Neural cell (in vitro differentiated cells): ENCODE measurements around the gene C19orf44. TPM values are rescaled to one million over a fixed set of nuclear protein-coding genes. Genes with fewer than 3 reads are reported as not detected.

ENCODE experiments used
- H2AFZ ChIP-seq: fragments of 200-600, 300-800 bp; sonication (generic), shearing (Covaris generic); 2 replicates; pipeline ENCODE4 v1.6.0; 2014; ENCODE audit warnings: low read depth, mild to moderate bottlenecking, antibody characterized with exemption, low read length, moderate library complexity
- H3F3A ChIP-seq: fragments of 200-600 bp; shearing (Covaris generic); 2 replicates; pipeline ENCODE4 v1.6.1; 2016; ENCODE audit warnings: mild to moderate bottlenecking, moderate library complexity, mixed read lengths, antibody characterized with exemption, low read length; ENCODE audit not compliant: insufficient read depth, poor library complexity, severe bottlenecking
- H3K27ac ChIP-seq: fragments of 200-600, 300-800 bp; sonication (generic), shearing (Covaris generic); 2 replicates; pipeline ENCODE4 v1.5.1; 2014; ENCODE audit warnings: mild to moderate bottlenecking, low read length, moderate library complexity
- H3K27me3 ChIP-seq: fragments of 300-800, 200-600 bp; sonication (generic), shearing (Covaris generic); 2 replicates; pipeline ENCODE4 v1.6.0; 2014; ENCODE audit warnings: mild to moderate bottlenecking, low read depth, low read length, moderate library complexity; ENCODE audit not compliant: insufficient read depth
- H3K36me3 ChIP-seq: fragments of 300-800, 200-600 bp; sonication (generic), shearing (Covaris generic); 2 replicates; pipeline ENCODE4 v1.5.1; 2014; ENCODE audit warnings: mild to moderate bottlenecking, antibody characterized with exemption, low read length, moderate library complexity; ENCODE audit not compliant: insufficient read depth
- H3K4me2 ChIP-seq: fragments of 300-800, 200-600 bp; sonication (generic), shearing (Covaris generic); 2 replicates; pipeline ENCODE4 v1.6.0; 2014; ENCODE audit warnings: mild to moderate bottlenecking, low read length
- H3K4me3 ChIP-seq: fragments of 300-800, 200-600 bp; sonication (generic), shearing (Covaris generic); 2 replicates; pipeline ENCODE4 v1.5.1; 2014; ENCODE audit warnings: mild to moderate bottlenecking, low read length, moderate library complexity
- H3K79me2 ChIP-seq: fragments of 200-600 bp; shearing (Covaris generic); replicated peaks from 2 replicates; pipeline ENCODE4 v1.6.0; 2014; ENCODE audit warnings: mild to moderate bottlenecking, low read length, moderate library complexity; ENCODE audit not compliant: insufficient read depth
- H3K9ac ChIP-seq: fragments of 300-800, 200-600 bp; sonication (generic), shearing (Covaris generic); 2 replicates; pipeline ENCODE4 v1.6.1; 2016; ENCODE audit warnings: mild to moderate bottlenecking, low read length, mixed read lengths
- H3K9me2 ChIP-seq: fragments of 200-600 bp; shearing (Covaris generic); 2 replicates; pipeline ENCODE4 v1.6.1; 2016; ENCODE audit warnings: mild to moderate bottlenecking, low read length, mixed read lengths; ENCODE audit not compliant: insufficient read depth
- H3K9me3 ChIP-seq: fragments of 200-600, 300-800 bp; sonication (generic), shearing (Covaris generic); 2 replicates; pipeline ENCODE4 v1.6.1; 2016; ENCODE audit warnings: mild to moderate bottlenecking, mixed run types, low read length, moderate library complexity, mixed read lengths
- H4K20me1 ChIP-seq: fragments of 200-600 bp; shearing (Covaris generic); 2 replicates; pipeline ENCODE4 v1.6.1; 2016; ENCODE audit warnings: mild to moderate bottlenecking, mixed run types; ENCODE audit not compliant: insufficient read depth
- EP300 ChIP-seq: fragments of 450-650 bp; conservative IDR thresholded peaks from 2 replicates; pipeline ENCODE4 v1.6.1; 2014; ENCODE audit warnings: antibody characterized with exemption, mild to moderate bottlenecking, moderate library complexity; ENCODE audit not compliant: poor library complexity, severe bottlenecking
- EZH2 ChIP-seq: fragments of 200-600, 300-800 bp; shearing (Covaris generic), sonication (generic); IDR thresholded peaks from 2 replicates; pipeline ENCODE4 v1.6.1; 2014; ENCODE audit warnings: antibody characterized with exemption, low read length, borderline replicate concordance, mild to moderate bottlenecking; ENCODE audit not compliant: insufficient read depth, poor library complexity, severe bottlenecking
- MXI1 ChIP-seq: fragments of 450-650 bp; conservative IDR thresholded peaks from 2 replicates; pipeline ENCODE4 v1.6.1; 2014; ENCODE audit warnings: antibody characterized with exemption, mild to moderate bottlenecking; ENCODE audit not compliant: poor library complexity, severe bottlenecking
- POLR2AphosphoS5 ChIP-seq: IDR thresholded peaks from 2 replicates; pipeline ENCODE4 v1.6.1; 2012
- RAD21 ChIP-seq: fragments of 450-650 bp; conservative IDR thresholded peaks from 2 replicates; pipeline ENCODE4 v1.6.1; 2014; ENCODE audit warnings: antibody characterized with exemption, mild to moderate bottlenecking, moderate library complexity
- REST ChIP-seq: IDR thresholded peaks from 2 replicates; pipeline ENCODE4 v1.6.1; 2012; ENCODE audit warnings: borderline replicate concordance
- SMC3 ChIP-seq: fragments of 450-650 bp; conservative IDR thresholded peaks from 2 replicates; pipeline ENCODE4 v1.6.1; 2014; ENCODE audit warnings: antibody characterized with exemption, mild to moderate bottlenecking, moderate library complexity; ENCODE audit not compliant: poor library complexity
- TAF1 ChIP-seq: IDR thresholded peaks from 2 replicates; pipeline ENCODE4 v1.6.1; 2012; ENCODE audit warnings: low read depth
- polyA plus RNA-seq: library from polyadenylated mRNA; depleted of rRNA; stranded (reverse); fragments of >200 nt; gene quantifications from 2 replicates; pipeline ENCODE4 v1.2.3, GENCODE V29; 2014
- TF ChIP-seq, protein P1 (sequence below): fragments of 450-650 bp; IDR thresholded peaks from 2 replicates; pipeline ENCODE4 v1.5.1; 2014; ENCODE audit warnings: antibody characterized with exemption, mild to moderate bottlenecking, moderate library complexity; ENCODE audit not compliant: poor library complexity, severe bottlenecking

Gene C19orf44
- polyA plus RNA-seq, 1 donor from 2014 or later = 9.9 TPM

DNA sequence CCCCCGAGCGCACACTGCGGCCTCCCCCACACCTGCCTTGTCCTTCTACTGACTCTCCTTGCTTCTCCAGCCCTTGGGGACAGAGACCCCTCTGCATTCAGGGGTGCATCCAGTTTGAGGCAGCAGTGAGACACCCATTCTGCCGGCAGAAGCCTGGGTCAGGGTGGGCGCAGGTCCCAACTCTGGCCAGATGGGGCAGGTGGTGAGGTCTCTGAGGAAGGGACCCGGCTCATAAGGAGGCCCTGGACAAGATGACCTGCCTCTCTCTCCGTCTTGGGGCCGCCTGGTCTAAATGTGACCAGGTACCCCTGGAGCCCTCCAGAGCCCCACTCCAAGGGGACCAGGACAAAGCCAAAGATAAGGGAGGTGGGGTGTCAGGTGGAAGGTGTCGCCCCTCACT lies 39.9 kb downstream of the C19orf44 start:
- TF ChIP-seq POLR2AphosphoS5 (no peak), MXI1 (no peak), EP300 (no peak), RAD21 (no peak), EZH2 (no peak), REST (no peak), SMC3 (no peak)
- TF ChIP-seq, protein P1, sequence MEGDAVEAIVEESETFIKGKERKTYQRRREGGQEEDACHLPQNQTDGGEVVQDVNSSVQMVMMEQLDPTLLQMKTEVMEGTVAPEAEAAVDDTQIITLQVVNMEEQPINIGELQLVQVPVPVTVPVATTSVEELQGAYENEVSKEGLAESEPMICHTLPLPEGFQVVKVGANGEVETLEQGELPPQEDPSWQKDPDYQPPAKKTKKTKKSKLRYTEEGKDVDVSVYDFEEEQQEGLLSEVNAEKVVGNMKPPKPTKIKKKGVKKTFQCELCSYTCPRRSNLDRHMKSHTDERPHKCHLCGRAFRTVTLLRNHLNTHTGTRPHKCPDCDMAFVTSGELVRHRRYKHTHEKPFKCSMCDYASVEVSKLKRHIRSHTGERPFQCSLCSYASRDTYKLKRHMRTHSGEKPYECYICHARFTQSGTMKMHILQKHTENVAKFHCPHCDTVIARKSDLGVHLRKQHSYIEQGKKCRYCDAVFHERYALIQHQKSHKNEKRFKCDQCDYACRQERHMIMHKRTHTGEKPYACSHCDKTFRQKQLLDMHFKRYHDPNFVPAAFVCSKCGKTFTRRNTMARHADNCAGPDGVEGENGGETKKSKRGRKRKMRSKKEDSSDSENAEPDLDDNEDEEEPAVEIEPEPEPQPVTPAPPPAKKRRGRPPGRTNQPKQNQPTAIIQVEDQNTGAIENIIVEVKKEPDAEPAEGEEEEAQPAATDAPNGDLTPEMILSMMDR = no peak

GRCh38 chr19:16537111-16537510 lies 40.9 kb downstream of the C19orf44 start:
- TF ChIP-seq REST = no peak
- no peak for TF ChIP-seq EP300
- no peak for TF ChIP-seq RAD21
- TF ChIP-seq TAF1 = no peak
- TF ChIP-seq, protein P1 = no peak
- no peak for TF ChIP-seq MXI1
- no peak for TF ChIP-seq POLR2AphosphoS5
- no peak for TF ChIP-seq EZH2
- TF ChIP-seq SMC3 = no peak
- Histone ChIP-seq H3K9me2 (no peaks in the 10 kb centered on the region), H3K4me3 (no peak overlapping the region), H3K9ac (no peak overlapping the region), H3K9me3 (no peaks in the 10 kb centered on the region), H3K27me3 (no peaks in the 10 kb centered on the region), H3K79me2 (peaks cover 30% of the 10 kb centered on the region), H2AFZ (no peak overlapping the region), H3K27ac (no peak overlapping the region), H3F3A (no peaks in the 10 kb centered on the region), H3K36me3 (no peaks in the 10 kb centered on the region), H4K20me1 (peaks cover 2% of the 10 kb centered on the region), H3K4me2 (no peak overlapping the region)

More for the DNA sequence above, 39.9 kb downstream of the C19orf44 start:
- H3F3A ChIP-seq = no peaks in the 10 kb centered on the region
- no peak overlapping the region for H3K9ac ChIP-seq
- H3K79me2 ChIP-seq = peaks cover 22% of the 10 kb centered on the region
- H3K9me2 ChIP-seq = no peaks in the 10 kb centered on the region
- no peak overlapping the region for H2AFZ ChIP-seq
- no peak overlapping the region for H3K4me2 ChIP-seq
- peaks cover 2% of the 10 kb centered on the region for H4K20me1 ChIP-seq
- H3K27ac ChIP-seq = no peak overlapping the region
- H3K36me3 ChIP-seq = no peaks in the 10 kb centered on the region
- H3K27me3 ChIP-seq = no peaks in the 10 kb centered on the region
- no peaks in the 10 kb centered on the region for H3K9me3 ChIP-seq
- no peak overlapping the region for H3K4me3 ChIP-seq
